ENCODE measurements around the gene LNX1. TPM values are rescaled to one million over a fixed set of nuclear protein-coding genes. Genes with fewer than 3 reads are reported as not detected.

LNX1 gene
- total RNA-seq, 1 donor from 2014 or later: 0.34 TPM

DNA sequence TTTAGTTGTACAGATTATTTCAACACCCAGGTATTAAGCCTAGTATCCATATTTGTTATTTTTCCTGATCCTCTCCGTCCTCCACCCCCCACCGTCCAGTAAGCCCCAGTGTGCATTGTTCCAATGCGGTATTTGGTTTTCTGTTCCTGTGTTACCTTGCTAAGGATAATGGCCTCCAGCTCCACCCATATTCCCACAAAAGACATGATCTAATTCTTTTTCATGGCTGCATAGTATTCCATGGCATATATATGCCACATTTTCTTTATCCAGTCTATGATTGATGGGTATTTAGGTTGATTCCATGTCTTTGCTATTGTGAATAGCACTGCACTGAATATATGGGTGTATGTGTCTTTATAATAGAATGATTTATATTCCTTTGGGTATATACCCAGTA lies 22.1 kb upstream of the LNX1 start:
- Histone ChIP-seq H2AFZ (replicated peaks) (no peak overlapping the region), H3K4me2 (no peak overlapping the region), H3K9ac (no peak overlapping the region), H3K36me3 (no peaks in the 10 kb centered on the region), H3F3A (ENCODE audit: low read depth) (no peaks in the 10 kb centered on the region), H3K79me2 (ENCODE audit: low read depth) (no peaks in the 10 kb centered on the region), H3K9me3 (ENCODE audit: low read depth) (no peaks in the 10 kb centered on the region), H3K4me3 (no peak overlapping the region), H3K27me3 (no peaks in the 10 kb centered on the region), H4K20me1 (ENCODE audit: low read depth) (no peaks in the 10 kb centered on the region), H3K4me1 (no peaks in the 10 kb centered on the region), H3K27ac (no peak overlapping the region)
- no peaks in the 10 kb centered on the region for H3K36me3 Mint-ChIP-seq
- no peak overlapping the region for H3K27ac Mint-ChIP-seq
- TF ChIP-seq EZH2phosphoT487 (IDR thresholded peaks at IDR 0.05): no peak
- no peak overlapping the region for H3K4me3 Mint-ChIP-seq
- H3K9me3 Mint-ChIP-seq: peaks cover 7% of the 10 kb centered on the region
- no peaks in the 10 kb centered on the region for H3K4me1 Mint-ChIP-seq
- no peak for DNase-seq (ENCODE audit: low spot score)
- peaks cover 2% of the 10 kb centered on the region for H3K27me3 Mint-ChIP-seq (ENCODE audit: insufficient read depth, low read depth)

DNA sequence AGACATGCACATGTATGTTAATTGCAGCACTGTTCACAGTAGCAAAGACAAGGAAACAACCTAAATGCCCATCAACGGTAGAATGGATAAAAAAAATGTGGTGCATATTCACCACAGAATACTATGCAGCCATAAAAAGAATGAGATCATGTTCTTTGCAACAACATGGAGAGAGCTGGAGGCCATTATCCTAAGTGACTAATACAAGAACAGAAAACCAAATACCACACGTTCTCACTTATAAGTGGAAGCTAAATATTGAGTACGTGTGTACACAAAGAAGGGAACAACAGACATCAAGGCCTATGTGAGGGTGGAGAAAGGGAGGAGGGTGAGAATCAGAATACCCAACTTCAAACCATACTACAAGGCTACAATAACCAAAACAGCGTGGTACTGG lies 17.4 kb upstream of the LNX1 start:
- H3K9ac ChIP-seq: no peak overlapping the region
- H3K4me2 ChIP-seq: no peak overlapping the region
- H3K9me3 ChIP-seq (ENCODE audit: low read depth): no peaks in the 10 kb centered on the region
- Mint-ChIP-seq H3K4me1 (no peaks in the 10 kb centered on the region), H3K4me3 (no peak overlapping the region), H3K27me3 (ENCODE audit: insufficient read depth, low read depth) (no peaks in the 10 kb centered on the region), H3K27ac (no peak overlapping the region), H3K36me3 (no peaks in the 10 kb centered on the region), H3K9me3 (peaks cover 7% of the 10 kb centered on the region)
- no peaks in the 10 kb centered on the region for H3K79me2 ChIP-seq (ENCODE audit: low read depth)
- H3K27ac ChIP-seq: no peak overlapping the region
- no peaks in the 10 kb centered on the region for H3K4me1 ChIP-seq
- no peaks in the 10 kb centered on the region for H4K20me1 ChIP-seq (ENCODE audit: low read depth)
- no peaks in the 10 kb centered on the region for H3F3A ChIP-seq (ENCODE audit: low read depth)
- no peaks in the 10 kb centered on the region for H3K36me3 ChIP-seq
- no peak for DNase-seq (ENCODE audit: low spot score)
- no peaks in the 10 kb centered on the region for H3K27me3 ChIP-seq
- H2AFZ ChIP-seq (replicated peaks): no peak overlapping the region
- no peak for TF ChIP-seq EZH2phosphoT487 (IDR thresholded peaks at IDR 0.05)
- TF ChIP-seq, protein P1, sequence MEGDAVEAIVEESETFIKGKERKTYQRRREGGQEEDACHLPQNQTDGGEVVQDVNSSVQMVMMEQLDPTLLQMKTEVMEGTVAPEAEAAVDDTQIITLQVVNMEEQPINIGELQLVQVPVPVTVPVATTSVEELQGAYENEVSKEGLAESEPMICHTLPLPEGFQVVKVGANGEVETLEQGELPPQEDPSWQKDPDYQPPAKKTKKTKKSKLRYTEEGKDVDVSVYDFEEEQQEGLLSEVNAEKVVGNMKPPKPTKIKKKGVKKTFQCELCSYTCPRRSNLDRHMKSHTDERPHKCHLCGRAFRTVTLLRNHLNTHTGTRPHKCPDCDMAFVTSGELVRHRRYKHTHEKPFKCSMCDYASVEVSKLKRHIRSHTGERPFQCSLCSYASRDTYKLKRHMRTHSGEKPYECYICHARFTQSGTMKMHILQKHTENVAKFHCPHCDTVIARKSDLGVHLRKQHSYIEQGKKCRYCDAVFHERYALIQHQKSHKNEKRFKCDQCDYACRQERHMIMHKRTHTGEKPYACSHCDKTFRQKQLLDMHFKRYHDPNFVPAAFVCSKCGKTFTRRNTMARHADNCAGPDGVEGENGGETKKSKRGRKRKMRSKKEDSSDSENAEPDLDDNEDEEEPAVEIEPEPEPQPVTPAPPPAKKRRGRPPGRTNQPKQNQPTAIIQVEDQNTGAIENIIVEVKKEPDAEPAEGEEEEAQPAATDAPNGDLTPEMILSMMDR (IDR thresholded peaks at IDR 0.05): no peak
- no peak for TF ChIP-seq EZH2 (IDR thresholded peaks at IDR 0.05)
- H3K4me3 ChIP-seq: no peak overlapping the region

DNA sequence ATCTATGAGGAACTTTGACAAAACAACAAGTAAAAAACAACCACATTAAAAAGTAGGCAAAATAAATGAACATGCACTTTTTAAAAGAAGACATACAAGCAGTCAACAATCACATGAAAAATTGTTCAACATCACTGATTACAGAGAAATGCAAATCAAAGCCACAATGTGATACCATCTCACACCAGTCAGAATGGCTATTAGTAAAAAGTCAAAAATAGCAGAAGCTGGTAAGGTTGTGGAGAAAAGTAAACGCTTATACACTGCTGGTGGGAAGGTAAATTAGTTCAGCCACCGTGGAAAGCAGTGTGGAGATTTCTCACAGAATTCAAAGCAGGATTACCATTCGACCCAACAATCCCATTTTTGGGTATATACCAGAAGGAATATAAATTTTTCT lies 17.0 kb upstream of the LNX1 start:
- no peaks in the 10 kb centered on the region for H3K9me3 ChIP-seq (ENCODE audit: low read depth)
- H3K27ac ChIP-seq: no peak overlapping the region
- H3K79me2 ChIP-seq (ENCODE audit: low read depth): no peaks in the 10 kb centered on the region
- TF ChIP-seq EZH2phosphoT487 (IDR thresholded peaks at IDR 0.05): no peak
- TF ChIP-seq, protein P1 (IDR thresholded peaks at IDR 0.05): no peak
- TF ChIP-seq EZH2 (IDR thresholded peaks at IDR 0.05): no peak
- H3K4me1 Mint-ChIP-seq: no peaks in the 10 kb centered on the region
- H3K9ac ChIP-seq: no peak overlapping the region
- H2AFZ ChIP-seq (replicated peaks): no peak overlapping the region
- no peak overlapping the region for H3K4me3 Mint-ChIP-seq
- DNase-seq (ENCODE audit: low spot score): no peak
- H3K4me1 ChIP-seq: no peaks in the 10 kb centered on the region
- H3K9me3 Mint-ChIP-seq: peaks cover 5% of the 10 kb centered on the region
- no peaks in the 10 kb centered on the region for H3K27me3 Mint-ChIP-seq (ENCODE audit: insufficient read depth, low read depth)
- H3K36me3 ChIP-seq: no peaks in the 10 kb centered on the region
- no peaks in the 10 kb centered on the region for H4K20me1 ChIP-seq (ENCODE audit: low read depth)
- H3K4me3 ChIP-seq: no peak overlapping the region
- no peaks in the 10 kb centered on the region for H3F3A ChIP-seq (ENCODE audit: low read depth)
- no peak overlapping the region for H3K27ac Mint-ChIP-seq
- H3K27me3 ChIP-seq: no peaks in the 10 kb centered on the region
- H3K36me3 Mint-ChIP-seq: no peaks in the 10 kb centered on the region
- no peak overlapping the region for H3K4me2 ChIP-seq

DNA sequence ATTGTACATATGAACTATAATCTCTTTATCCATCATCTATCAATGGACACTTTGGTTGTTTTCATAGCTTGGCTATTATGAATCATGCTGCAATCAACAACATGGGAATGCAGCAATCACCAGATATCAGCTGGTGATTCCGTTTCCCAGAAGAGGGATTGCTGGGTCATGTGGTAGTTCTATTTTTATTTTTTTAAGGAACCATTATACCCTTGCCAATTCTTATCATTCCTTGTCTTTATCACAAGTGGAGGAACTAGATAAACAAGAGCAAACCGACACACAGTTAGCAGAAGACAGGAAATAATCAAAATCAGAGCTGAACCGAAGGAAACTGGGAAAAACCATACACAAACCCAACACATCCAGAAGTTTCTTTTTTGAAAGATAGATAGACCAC lies 14.5 kb upstream of the LNX1 start:
- Mint-ChIP-seq H3K36me3 (no peaks in the 10 kb centered on the region), H3K27ac (no peak overlapping the region), H3K27me3 (ENCODE audit: insufficient read depth, low read depth) (peaks cover 3% of the 10 kb centered on the region), H3K4me1 (peaks cover 5% of the 10 kb centered on the region), H3K4me3 (no peak overlapping the region), H3K9me3 (peaks cover 4% of the 10 kb centered on the region)
- Histone ChIP-seq H3F3A (ENCODE audit: low read depth) (no peaks in the 10 kb centered on the region), H3K4me1 (no peaks in the 10 kb centered on the region), H3K9me3 (ENCODE audit: low read depth) (no peaks in the 10 kb centered on the region), H2AFZ (replicated peaks) (no peak overlapping the region), H3K79me2 (ENCODE audit: low read depth) (no peaks in the 10 kb centered on the region), H3K9ac (no peak overlapping the region), H3K27ac (no peak overlapping the region), H3K36me3 (no peaks in the 10 kb centered on the region), H3K27me3 (no peaks in the 10 kb centered on the region), H4K20me1 (ENCODE audit: low read depth) (no peaks in the 10 kb centered on the region), H3K4me2 (no peak overlapping the region), H3K4me3 (no peak overlapping the region)
- TF ChIP-seq, protein P1 (IDR thresholded peaks at IDR 0.05): no peak
- no peak for TF ChIP-seq EZH2 (IDR thresholded peaks at IDR 0.05)
- TF ChIP-seq EZH2phosphoT487 (IDR thresholded peaks at IDR 0.05): no peak
- DNase-seq (ENCODE audit: low spot score): no peak

Measured in neural progenitor cell (in vitro differentiated cells).